Chondrocyte (in vitro differentiated cells): ENCODE results near the gene CERS5. TPM values are rescaled to one million over a fixed set of nuclear protein-coding genes. Genes with fewer than 3 reads are reported as not detected.

Source experiments
- DNase-seq: peaks from one replicate; pipeline ENCODE4 v3.0.0; 2021; ENCODE audit warnings: mixed read lengths, low spot score
- H3K27ac Mint-ChIP-seq: one replicate; pipeline ENCODE4 v1.8.0; 2021; ENCODE audit warnings: mild to moderate bottlenecking, moderate library complexity, mixed read lengths; ENCODE audit not compliant: unreplicated experiment
- H3K27me3 Mint-ChIP-seq: 2 replicates; pipeline ENCODE4 v1.8.0; 2021; ENCODE audit warnings: low read depth, mixed read lengths
- H3K36me3 Mint-ChIP-seq: 2 replicates; pipeline ENCODE4 v1.8.0; 2021; ENCODE audit warnings: low read depth, mixed read lengths
- H3K4me1 Mint-ChIP-seq: 2 replicates; pipeline ENCODE4 v1.8.0; 2021; ENCODE audit warnings: low read depth, mild to moderate bottlenecking, mixed read lengths
- H3K4me3 Mint-ChIP-seq: one replicate; pipeline ENCODE4 v1.8.0; 2021; ENCODE audit warnings: mild to moderate bottlenecking, moderate library complexity, mixed read lengths; ENCODE audit not compliant: unreplicated experiment
- H3K9me3 Mint-ChIP-seq: 2 replicates; pipeline ENCODE4 v1.8.0; 2021; ENCODE audit warnings: low read depth, mixed read lengths
- CTCF ChIP-seq: fragments of 200-600 bp; sonication (generic); IDR thresholded peaks from 2 replicates; pipeline ENCODE4 v1.5.0; 2021; ENCODE audit warnings: antibody characterized with exemption, mild to moderate bottlenecking, moderate library complexity
- long read RNA-seq: library from polyadenylated mRNA; stranded (forward); transcript quantifications from one replicate; pipeline ENCODE4 v2.0.0, GENCODE V29; 2021
- total RNA-seq: library from RNA; stranded (reverse); gene quantifications from 3 replicates; pipeline ENCODE4 v1.2.1, GENCODE V29; 2021

Gene CERS5
- 77.2 to 81.3 TPM (median 80.9 TPM) in 3 replicates for total RNA-seq
- long read RNA-seq, transcript CERS5-201 (10 exons, 2,051 nt), result major isoform, 91 of 133 reads
- long read RNA-seq, partial matches to known transcripts, result 2 of 133 reads
- long read RNA-seq, other reads (novel, unspliced or antisense), result 39 of 133 reads

- TF ChIP-seq CTCF, result peak; percentile 64
- H3K36me3 Mint-ChIP-seq, result peaks cover 4% of the 10 kb centered on the region
- H3K27ac Mint-ChIP-seq, result peak within 1 kb of the TSS; percentile 97
- peak; percentile 99 for DNase-seq
- no peaks in the 10 kb centered on the region for H3K27me3 Mint-ChIP-seq
- peaks cover 5% of the 10 kb centered on the region for H3K9me3 Mint-ChIP-seq
- peak within 1 kb of the TSS; percentile 90 for H3K4me3 Mint-ChIP-seq
- peaks cover 44% of the 10 kb centered on the region for H3K4me1 Mint-ChIP-seq
Measured at GRCh38 chr12:50167049-50167828, at the start of gene CERS5. Gene CERS5, minus strand, starts transcription at chr12:50167369. Its CDS starts 72 bp downstream, at chr12:50167297.

- no peak for TF ChIP-seq CTCF
- Mint-ChIP-seq H3K4me3 (no peak overlapping the region), H3K36me3 (peaks cover 8% of the 10 kb centered on the region), H3K4me1 (peaks cover 60% of the 10 kb centered on the region), H3K27me3 (no peaks in the 10 kb centered on the region), H3K27ac (peak overlapping the region; percentile 72), H3K9me3 (no peaks in the 10 kb centered on the region)
- DNase-seq, result no peak
Measured at GRCh38 chr12:50215033-50215432, 47.9 kb upstream of the CERS5 start.

GRCh38 chr12:50214018-50214417 is 46.8 kb upstream of the CERS5 start:
- no peak for TF ChIP-seq CTCF
- peaks cover 8% of the 10 kb centered on the region for H3K36me3 Mint-ChIP-seq
- H3K4me3 Mint-ChIP-seq, result no peak overlapping the region
- no peaks in the 10 kb centered on the region for H3K9me3 Mint-ChIP-seq
- no peak for DNase-seq
- peaks cover 56% of the 10 kb centered on the region for H3K4me1 Mint-ChIP-seq
- H3K27me3 Mint-ChIP-seq, result no peaks in the 10 kb centered on the region
- H3K27ac Mint-ChIP-seq, result peak overlapping the region; percentile 2

GRCh38 chr12:50213439-50213838 is 46.3 kb upstream of the CERS5 start:
- H3K4me3 Mint-ChIP-seq, result no peak overlapping the region
- no peaks in the 10 kb centered on the region for H3K27me3 Mint-ChIP-seq
- H3K27ac Mint-ChIP-seq, result peak overlapping the region; percentile 29
- peaks cover 8% of the 10 kb centered on the region for H3K36me3 Mint-ChIP-seq
- peaks cover 52% of the 10 kb centered on the region for H3K4me1 Mint-ChIP-seq
- H3K9me3 Mint-ChIP-seq, result no peaks in the 10 kb centered on the region
- no peak for DNase-seq
- no peak for TF ChIP-seq CTCF

- Mint-ChIP-seq H3K27ac (peak overlapping the region; percentile 92), H3K9me3 (no peaks in the 10 kb centered on the region), H3K4me3 (no peak overlapping the region), H3K36me3 (peaks cover 4% of the 10 kb centered on the region), H3K27me3 (no peaks in the 10 kb centered on the region), H3K4me1 (peaks cover 41% of the 10 kb centered on the region)
- TF ChIP-seq CTCF, result no peak
- DNase-seq, result no peak
Measured at GRCh38 chr12:50212071-50212467, 44.9 kb upstream of the CERS5 start.
